H1 (cell line): ENCODE results near the gene ARHGDIG. TPM values are rescaled to one million over a fixed set of nuclear protein-coding genes. Genes with fewer than 3 reads are reported as not detected.

Experiments
- CBX8 ChIP-seq: fragments of 300-800, 300-1000 bp; sonication (generic); IDR thresholded peaks from 2 replicates; pipeline ENCODE4 v1.7.1; 2016; ENCODE audit warnings: low read depth, low read length, borderline replicate concordance
- EGR1 ChIP-seq: IDR thresholded peaks from 2 replicates; pipeline ENCODE4 v1.6.1; 2011; ENCODE audit warnings: low read depth, low read length, borderline replicate concordance
- GABPA ChIP-seq: IDR thresholded peaks from 2 replicates; pipeline ENCODE4 v1.6.1; 2011; ENCODE audit warnings: mild to moderate bottlenecking, low read length, moderate library complexity, borderline replicate concordance; ENCODE audit not compliant: insufficient read depth
- KDM4A ChIP-seq: IDR thresholded peaks from one replicate; pipeline ENCODE4 v1.7.1; 2012; ENCODE audit warnings: low read depth, mild to moderate bottlenecking, moderate library complexity, low read length, inconsistent platforms; ENCODE audit not compliant: severe bottlenecking
- POLR2AphosphoS5 ChIP-seq: IDR thresholded peaks from 2 replicates; pipeline ENCODE4 v1.6.1; 2011; ENCODE audit warnings: low read depth, low read length
- RFX5 ChIP-seq: IDR thresholded peaks from 2 replicates; pipeline ENCODE4 v1.6.1; 2011; ENCODE audit warnings: low read depth, low read length, improper control_type of control experiment, borderline replicate concordance
- SIX5 ChIP-seq: IDR thresholded peaks from 2 replicates; pipeline ENCODE4 v1.6.1; 2011; ENCODE audit warnings: mild to moderate bottlenecking, low read depth, low read length
- polyA plus RNA-seq, 7 experiments: library from polyadenylated mRNA; depleted of rRNA in 3 of 7; stranded (reverse) in 5 of 7; unstranded in 2 of 7; fragments of >200 nt in 5 of 7; fragments of 200-250 nt in 2 of 7; gene quantifications; 1 replicate in 5 of 7; 2 replicates in 1 of 7; 4 replicates in 1 of 7; pipeline versions ENCODE4 v1.2.1 to v1.2.3, GENCODE V29; 2011 to 2013; ENCODE audit warnings: missing spikeins in 2 of 7, mixed read lengths in 2 of 7
- total RNA-seq: library from RNA; stranded (reverse); fragmentation: NEBNext Ultra II Directional; extraction: Animal tissue kit (Norgen Biotek cat#: 25700); gene quantifications from 2 replicates; pipeline ENCODE4 v1.2.1, GENCODE V29; 2021
- TF ChIP-seq, protein P1 (sequence below): fragments of 300-600 bp; sonication (generic); IDR thresholded peaks from 2 replicates; pipeline ENCODE4 v1.7.1; 2012; ENCODE audit warnings: low read length, moderate library complexity, mild to moderate bottlenecking, inconsistent platforms; ENCODE audit not compliant: insufficient replicate concordance

ARHGDIG gene
- total and polyA plus RNA-seq, 2 of the 8 experiments (the other 6 are each of a cell fraction or from before 2014, with no cell fraction given), result 1.2 to 2.9 TPM

GRCh38 chr16:268141-269053, 12.0 kb upstream of the ARHGDIG start (continued):
- TF ChIP-seq, protein P1, sequence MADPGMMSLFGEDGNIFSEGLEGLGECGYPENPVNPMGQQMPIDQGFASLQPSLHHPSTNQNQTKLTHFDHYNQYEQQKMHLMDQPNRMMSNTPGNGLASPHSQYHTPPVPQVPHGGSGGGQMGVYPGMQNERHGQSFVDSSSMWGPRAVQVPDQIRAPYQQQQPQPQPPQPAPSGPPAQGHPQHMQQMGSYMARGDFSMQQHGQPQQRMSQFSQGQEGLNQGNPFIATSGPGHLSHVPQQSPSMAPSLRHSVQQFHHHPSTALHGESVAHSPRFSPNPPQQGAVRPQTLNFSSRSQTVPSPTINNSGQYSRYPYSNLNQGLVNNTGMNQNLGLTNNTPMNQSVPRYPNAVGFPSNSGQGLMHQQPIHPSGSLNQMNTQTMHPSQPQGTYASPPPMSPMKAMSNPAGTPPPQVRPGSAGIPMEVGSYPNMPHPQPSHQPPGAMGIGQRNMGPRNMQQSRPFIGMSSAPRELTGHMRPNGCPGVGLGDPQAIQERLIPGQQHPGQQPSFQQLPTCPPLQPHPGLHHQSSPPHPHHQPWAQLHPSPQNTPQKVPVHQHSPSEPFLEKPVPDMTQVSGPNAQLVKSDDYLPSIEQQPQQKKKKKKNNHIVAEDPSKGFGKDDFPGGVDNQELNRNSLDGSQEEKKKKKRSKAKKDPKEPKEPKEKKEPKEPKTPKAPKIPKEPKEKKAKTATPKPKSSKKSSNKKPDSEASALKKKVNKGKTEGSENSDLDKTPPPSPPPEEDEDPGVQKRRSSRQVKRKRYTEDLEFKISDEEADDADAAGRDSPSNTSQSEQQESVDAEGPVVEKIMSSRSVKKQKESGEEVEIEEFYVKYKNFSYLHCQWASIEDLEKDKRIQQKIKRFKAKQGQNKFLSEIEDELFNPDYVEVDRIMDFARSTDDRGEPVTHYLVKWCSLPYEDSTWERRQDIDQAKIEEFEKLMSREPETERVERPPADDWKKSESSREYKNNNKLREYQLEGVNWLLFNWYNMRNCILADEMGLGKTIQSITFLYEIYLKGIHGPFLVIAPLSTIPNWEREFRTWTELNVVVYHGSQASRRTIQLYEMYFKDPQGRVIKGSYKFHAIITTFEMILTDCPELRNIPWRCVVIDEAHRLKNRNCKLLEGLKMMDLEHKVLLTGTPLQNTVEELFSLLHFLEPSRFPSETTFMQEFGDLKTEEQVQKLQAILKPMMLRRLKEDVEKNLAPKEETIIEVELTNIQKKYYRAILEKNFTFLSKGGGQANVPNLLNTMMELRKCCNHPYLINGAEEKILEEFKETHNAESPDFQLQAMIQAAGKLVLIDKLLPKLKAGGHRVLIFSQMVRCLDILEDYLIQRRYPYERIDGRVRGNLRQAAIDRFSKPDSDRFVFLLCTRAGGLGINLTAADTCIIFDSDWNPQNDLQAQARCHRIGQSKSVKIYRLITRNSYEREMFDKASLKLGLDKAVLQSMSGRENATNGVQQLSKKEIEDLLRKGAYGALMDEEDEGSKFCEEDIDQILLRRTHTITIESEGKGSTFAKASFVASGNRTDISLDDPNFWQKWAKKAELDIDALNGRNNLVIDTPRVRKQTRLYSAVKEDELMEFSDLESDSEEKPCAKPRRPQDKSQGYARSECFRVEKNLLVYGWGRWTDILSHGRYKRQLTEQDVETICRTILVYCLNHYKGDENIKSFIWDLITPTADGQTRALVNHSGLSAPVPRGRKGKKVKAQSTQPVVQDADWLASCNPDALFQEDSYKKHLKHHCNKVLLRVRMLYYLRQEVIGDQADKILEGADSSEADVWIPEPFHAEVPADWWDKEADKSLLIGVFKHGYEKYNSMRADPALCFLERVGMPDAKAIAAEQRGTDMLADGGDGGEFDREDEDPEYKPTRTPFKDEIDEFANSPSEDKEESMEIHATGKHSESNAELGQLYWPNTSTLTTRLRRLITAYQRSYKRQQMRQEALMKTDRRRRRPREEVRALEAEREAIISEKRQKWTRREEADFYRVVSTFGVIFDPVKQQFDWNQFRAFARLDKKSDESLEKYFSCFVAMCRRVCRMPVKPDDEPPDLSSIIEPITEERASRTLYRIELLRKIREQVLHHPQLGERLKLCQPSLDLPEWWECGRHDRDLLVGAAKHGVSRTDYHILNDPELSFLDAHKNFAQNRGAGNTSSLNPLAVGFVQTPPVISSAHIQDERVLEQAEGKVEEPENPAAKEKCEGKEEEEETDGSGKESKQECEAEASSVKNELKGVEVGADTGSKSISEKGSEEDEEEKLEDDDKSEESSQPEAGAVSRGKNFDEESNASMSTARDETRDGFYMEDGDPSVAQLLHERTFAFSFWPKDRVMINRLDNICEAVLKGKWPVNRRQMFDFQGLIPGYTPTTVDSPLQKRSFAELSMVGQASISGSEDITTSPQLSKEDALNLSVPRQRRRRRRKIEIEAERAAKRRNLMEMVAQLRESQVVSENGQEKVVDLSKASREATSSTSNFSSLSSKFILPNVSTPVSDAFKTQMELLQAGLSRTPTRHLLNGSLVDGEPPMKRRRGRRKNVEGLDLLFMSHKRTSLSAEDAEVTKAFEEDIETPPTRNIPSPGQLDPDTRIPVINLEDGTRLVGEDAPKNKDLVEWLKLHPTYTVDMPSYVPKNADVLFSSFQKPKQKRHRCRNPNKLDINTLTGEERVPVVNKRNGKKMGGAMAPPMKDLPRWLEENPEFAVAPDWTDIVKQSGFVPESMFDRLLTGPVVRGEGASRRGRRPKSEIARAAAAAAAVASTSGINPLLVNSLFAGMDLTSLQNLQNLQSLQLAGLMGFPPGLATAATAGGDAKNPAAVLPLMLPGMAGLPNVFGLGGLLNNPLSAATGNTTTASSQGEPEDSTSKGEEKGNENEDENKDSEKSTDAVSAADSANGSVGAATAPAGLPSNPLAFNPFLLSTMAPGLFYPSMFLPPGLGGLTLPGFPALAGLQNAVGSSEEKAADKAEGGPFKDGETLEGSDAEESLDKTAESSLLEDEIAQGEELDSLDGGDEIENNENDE, result no peak
- TF ChIP-seq CBX8, result no peak
- no peak for TF ChIP-seq KDM4A
- TF ChIP-seq RFX5, result no peak
- TF ChIP-seq SIX5, result no peak
- TF ChIP-seq POLR2AphosphoS5, result no peak
- 0 out of 2 replicates have a peak, but pooled peaks have one; percentile 40 for TF ChIP-seq GABPA
- TF ChIP-seq EGR1, result no peak
